ENCODE results near the gene ZNF396.

GRCh38 chr18:35397976-35398375 lies 20.8 kb upstream of the ZNF396 start:
- no peak for TF ChIP-seq CTCF (IDR thresholded peaks at IDR 0.05; ENCODE audit: low read depth, low read length)
- no peak for TF ChIP-seq POLR2A (IDR thresholded peaks at IDR 0.05; ENCODE audit: extremely low read depth, insufficient read length)

Data from NB4 (cell line).